Esophagus squamous epithelium (tissue), 4 donors: ENCODE data around the gene MXD3.

Experiments
- CTCF ChIP-seq, 6 experiments: fragments of 450-650 bp in 4 of 6; fragments of 200-600 bp in 2 of 6; sonication (generic) in 2 of 6; IDR thresholded peaks; one replicate each; pipeline ENCODE4 v1.5.1; 2016 to 2019; ENCODE audit warnings: antibody characterized with exemption in 6 of 6, mild to moderate bottlenecking in 4 of 6, moderate library complexity in 4 of 6
- POLR2A ChIP-seq, 4 donors: fragments of 450-650 bp; IDR thresholded peaks; one replicate each; pipeline ENCODE4 v1.6.1; 2017; ENCODE audit warnings: antibody characterized with exemption in 4 of 4, mild to moderate bottlenecking in 4 of 4, moderate library complexity in 3 of 4

GRCh38 chr5:177270653-177271052, 41.0 kb downstream of the MXD3 start:
- TF ChIP-seq CTCF (IDR thresholded peaks at IDR 0.05) (no peak), POLR2A (IDR thresholded peaks at IDR 0.05) (no peak)
